Glutamatergic neuron (in vitro differentiated cells): Measurements from ENCODE around the gene GABRR2. TPM values are rescaled to one million over a fixed set of nuclear protein-coding genes. Genes with fewer than 3 reads are reported as not detected.

ENCODE experiments used
- DNase-seq: peaks from one replicate; pipeline ENCODE4 v3.0.0; 2022
- H3K27ac Mint-ChIP-seq: one replicate; pipeline ENCODE4 v1.8.0; 2020; ENCODE audit warnings: mild to moderate bottlenecking, mixed read lengths, inconsistent platforms; ENCODE audit not compliant: unreplicated experiment
- H3K27me3 Mint-ChIP-seq: one replicate; pipeline ENCODE4 v1.8.0; 2020; ENCODE audit warnings: mild to moderate bottlenecking, moderate library complexity, mixed read lengths, inconsistent platforms; ENCODE audit not compliant: unreplicated experiment
- H3K36me3 Mint-ChIP-seq: one replicate; pipeline ENCODE4 v1.8.0; 2020; ENCODE audit warnings: mild to moderate bottlenecking, mixed read lengths, inconsistent platforms; ENCODE audit not compliant: unreplicated experiment
- H3K4me1 Mint-ChIP-seq: one replicate; pipeline ENCODE4 v1.8.0; 2020; ENCODE audit warnings: mild to moderate bottlenecking, low read depth, mixed read lengths, inconsistent platforms; ENCODE audit not compliant: unreplicated experiment
- H3K4me3 Mint-ChIP-seq: one replicate; pipeline ENCODE4 v1.8.0; 2020; ENCODE audit warnings: mild to moderate bottlenecking, mixed read lengths, inconsistent platforms; ENCODE audit not compliant: unreplicated experiment
- H3K9me3 Mint-ChIP-seq: one replicate; pipeline ENCODE4 v1.8.0; 2020; ENCODE audit warnings: mild to moderate bottlenecking, moderate library complexity, mixed read lengths, inconsistent platforms; ENCODE audit not compliant: unreplicated experiment
- CTCF ChIP-seq: fragments of 200-600 bp; sonication (generic); IDR thresholded peaks from one replicate; pipeline ENCODE4 v1.5.0; 2021; ENCODE audit not compliant: partially characterized antibody, unreplicated experiment
- total RNA-seq: library from RNA; stranded (reverse); fragmentation: NEBNext Ultra II Directional; extraction: Animal tissue kit (Norgen Biotek cat#: 25700); gene quantifications from one replicate; pipeline ENCODE4 v1.2.1, GENCODE V29; 2021; ENCODE audit not compliant: unreplicated experiment

GABRR2 gene
- total RNA-seq, 1 donor from 2014 or later = 0.49 TPM

- Mint-ChIP-seq H3K27me3 (no peaks in the 10 kb centered on the region), H3K36me3 (no peaks in the 10 kb centered on the region), H3K4me3 (no peak overlapping the region), H3K4me1 (no peaks in the 10 kb centered on the region), H3K9me3 (no peaks in the 10 kb centered on the region), H3K27ac (no peak overlapping the region)
- no peak for TF ChIP-seq CTCF
- DNase-seq = no peak
These were observed 100.9 kb downstream of the GABRR2 start for GRCh38 chr6:89214197-89214596.

DNA sequence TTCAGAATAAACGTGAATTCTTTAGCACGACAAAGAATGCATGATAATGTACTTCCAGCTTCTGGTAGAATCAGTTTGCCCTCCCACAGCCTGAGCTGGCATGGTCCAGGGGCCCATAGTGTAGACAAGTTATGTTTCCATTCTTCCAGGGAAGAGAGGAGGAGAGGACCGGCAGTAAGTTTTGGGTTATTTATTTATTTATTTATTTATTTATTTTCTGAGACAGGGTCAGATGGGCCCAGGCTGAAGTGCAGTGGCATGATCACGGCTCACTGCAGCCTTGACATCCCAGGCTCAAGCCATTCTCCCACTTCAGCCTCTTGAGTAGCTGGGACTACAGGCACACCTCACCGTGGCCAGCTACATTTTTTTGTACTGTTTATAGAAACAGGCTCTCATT lies 102.6 kb downstream of the GABRR2 start:
- no peak overlapping the region for H3K27ac Mint-ChIP-seq
- no peak for TF ChIP-seq CTCF

DNA sequence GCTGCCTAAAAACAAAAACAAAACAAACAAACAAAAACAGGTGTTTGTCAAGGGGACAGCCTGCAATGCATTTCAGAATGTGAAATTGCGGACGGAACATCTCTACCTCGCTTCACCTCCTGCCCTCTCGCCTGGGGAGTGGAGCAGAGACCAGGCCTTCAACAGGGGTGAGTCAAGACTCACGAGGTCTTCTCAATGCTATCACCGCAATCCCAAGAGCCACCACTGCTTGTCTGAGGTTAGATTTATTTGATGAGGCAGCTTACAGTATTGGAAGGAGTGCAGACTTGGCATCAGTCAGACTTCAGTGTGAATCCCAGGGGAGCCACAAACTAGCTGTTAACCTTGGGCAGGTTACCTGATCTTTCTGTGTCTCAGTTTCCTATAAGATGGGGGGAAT lies 105.6 kb downstream of the GABRR2 start:
- H3K9me3 Mint-ChIP-seq = no peaks in the 10 kb centered on the region

More for the DNA sequence above, 102.6 kb downstream of the GABRR2 start:
- no peak overlapping the region for H3K4me3 Mint-ChIP-seq
- DNase-seq = no peak
- no peaks in the 10 kb centered on the region for H3K4me1 Mint-ChIP-seq
- H3K27me3 Mint-ChIP-seq = no peaks in the 10 kb centered on the region
- H3K9me3 Mint-ChIP-seq = no peaks in the 10 kb centered on the region
- no peaks in the 10 kb centered on the region for H3K36me3 Mint-ChIP-seq

DNA sequence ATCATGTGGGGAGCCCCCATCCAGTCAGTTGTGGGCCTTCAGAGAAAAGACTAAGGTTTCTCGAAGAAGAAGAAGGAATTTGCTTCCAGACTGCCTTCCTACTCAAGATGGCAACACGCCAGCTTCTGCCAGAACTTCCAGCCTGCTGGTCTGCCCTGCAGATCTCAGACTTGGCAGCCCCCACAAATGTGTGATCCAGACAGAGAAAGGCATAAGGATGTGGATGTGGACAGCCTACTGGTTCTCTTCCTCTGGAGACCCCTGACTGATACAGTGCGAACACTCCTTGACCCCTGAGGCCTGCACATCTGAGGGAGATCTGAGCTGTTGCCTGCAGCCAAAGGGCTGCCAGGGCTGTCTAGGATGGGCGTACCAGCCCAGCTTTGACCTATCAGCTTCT lies 106.5 kb downstream of the GABRR2 start:
- TF ChIP-seq CTCF = no peak
- Mint-ChIP-seq H3K4me1 (no peaks in the 10 kb centered on the region), H3K27me3 (no peaks in the 10 kb centered on the region), H3K4me3 (no peak overlapping the region), H3K9me3 (no peaks in the 10 kb centered on the region), H3K27ac (no peak overlapping the region), H3K36me3 (no peaks in the 10 kb centered on the region)
- DNase-seq = no peak

More for the DNA sequence above, 105.6 kb downstream of the GABRR2 start:
- Mint-ChIP-seq H3K4me1 (no peaks in the 10 kb centered on the region), H3K27me3 (no peaks in the 10 kb centered on the region), H3K27ac (no peak overlapping the region), H3K4me3 (no peak overlapping the region), H3K36me3 (no peaks in the 10 kb centered on the region)
- DNase-seq = no peak
- no peak for TF ChIP-seq CTCF

Other genes starting within 250 kb of the GABRR2 start
- gene PNRC1, start 234.5 kb downstream of the GABRR2 start, total RNA-seq = 91.4 TPM
- gene SRSF12, start 197.2 kb downstream of the GABRR2 start, total RNA-seq = 12.1 TPM
- 0.56 TPM for gene PM20D2, start 169.2 kb downstream of the GABRR2 start, total RNA-seq
- gene GABRR1, start 97.9 kb downstream of the GABRR2 start, total RNA-seq = not detected
- gene UBE2J1, start 37.4 kb upstream of the GABRR2 start, total RNA-seq = 31.5 TPM
- gene RRAGD, start 97.0 kb upstream of the GABRR2 start, total RNA-seq = 14.7 TPM
- gene ANKRD6, start 117.9 kb upstream of the GABRR2 start, total RNA-seq = 31.9 TPM